Neuron (in vitro differentiated cells): ENCODE results near the gene CAND2.

ENCODE experiments used
- H2AFZ ChIP-seq: one replicate; pipeline ENCODE4 v1.6.1; 2013; ENCODE audit warnings: low read depth, mild to moderate bottlenecking, inconsistent platforms, low read length, moderate library complexity
- H3K27me3 ChIP-seq: one replicate; pipeline ENCODE4 v1.6.1; 2013; ENCODE audit warnings: low read length; ENCODE audit not compliant: insufficient read depth
- H3K36me3 ChIP-seq: one replicate; pipeline ENCODE4 v1.6.1; 2013; ENCODE audit warnings: low read length; ENCODE audit not compliant: insufficient read depth
- H3K4me1 ChIP-seq: one replicate; pipeline ENCODE4 v1.6.1; 2013; ENCODE audit warnings: low read length; ENCODE audit not compliant: insufficient read depth
- H3K4me3 ChIP-seq: 2 replicates; pipeline ENCODE4 v1.5.1; 2013; ENCODE audit warnings: mild to moderate bottlenecking, low read length, moderate library complexity
- H3K9me3 ChIP-seq: one replicate; pipeline ENCODE4 v1.6.1; 2013; ENCODE audit warnings: low read length

The CAND2 gene

DNA sequence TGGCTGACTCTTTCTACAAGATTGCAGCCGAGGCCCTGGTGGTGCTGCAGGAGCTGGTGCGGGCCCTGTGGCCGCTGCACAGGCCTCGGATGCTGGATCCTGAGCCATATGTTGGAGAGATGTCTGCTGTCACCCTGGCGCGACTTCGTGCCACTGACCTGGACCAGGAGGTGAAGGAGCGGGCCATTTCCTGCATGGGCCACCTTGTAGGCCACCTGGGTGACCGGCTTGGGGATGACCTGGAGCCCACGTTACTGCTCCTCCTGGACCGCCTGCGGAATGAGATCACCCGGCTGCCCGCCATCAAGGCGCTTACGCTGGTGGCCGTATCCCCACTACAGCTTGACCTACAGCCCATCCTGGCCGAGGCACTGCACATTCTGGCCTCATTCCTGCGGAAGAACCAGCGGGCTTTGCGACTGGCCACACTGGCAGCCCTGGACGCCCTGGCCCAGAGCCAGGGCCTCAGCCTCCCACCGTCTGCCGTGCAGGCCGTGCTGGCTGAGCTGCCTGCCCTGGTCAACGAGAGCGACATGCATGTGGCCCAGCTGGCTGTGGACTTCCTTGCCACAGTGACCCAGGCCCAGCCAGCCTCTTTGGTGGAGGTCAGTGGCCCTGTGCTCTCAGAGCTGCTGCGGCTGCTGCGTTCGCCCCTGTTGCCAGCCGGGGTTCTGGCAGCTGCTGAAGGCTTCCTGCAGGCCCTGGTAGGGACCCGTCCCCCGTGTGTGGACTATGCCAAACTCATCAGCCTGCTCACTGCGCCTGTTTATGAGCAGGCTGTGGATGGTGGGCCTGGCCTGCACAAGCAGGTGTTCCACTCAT, 20.3 kb downstream of the CAND2 start:
- Histone ChIP-seq H3K4me3 (no peak overlapping the region), H3K27me3 (no peaks in the 10 kb centered on the region), H3K9me3 (no peaks in the 10 kb centered on the region), H3K36me3 (peaks cover 19% of the 10 kb centered on the region), H2AFZ (no peak overlapping the region), H3K4me1 (no peaks in the 10 kb centered on the region)

DNA sequence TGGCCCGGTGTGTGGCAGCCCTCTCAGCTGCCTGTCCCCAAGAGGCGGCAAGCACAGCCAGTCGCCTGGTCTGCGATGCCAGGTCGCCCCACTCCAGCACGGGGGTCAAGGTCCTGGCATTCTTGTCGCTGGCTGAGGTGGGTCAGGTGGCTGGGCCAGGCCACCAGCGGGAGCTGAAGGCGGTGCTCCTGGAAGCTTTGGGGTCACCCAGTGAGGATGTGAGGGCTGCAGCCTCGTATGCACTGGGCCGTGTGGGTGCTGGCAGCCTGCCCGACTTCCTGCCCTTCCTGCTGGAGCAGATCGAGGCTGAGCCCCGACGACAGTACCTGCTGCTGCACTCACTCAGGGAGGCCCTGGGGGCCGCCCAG, 20.8 kb downstream of the CAND2 start:
- no peaks in the 10 kb centered on the region for H3K9me3 ChIP-seq
- H3K4me3 ChIP-seq: no peak overlapping the region
- H2AFZ ChIP-seq: no peak overlapping the region
- H3K4me1 ChIP-seq: no peaks in the 10 kb centered on the region
- no peaks in the 10 kb centered on the region for H3K27me3 ChIP-seq
- peaks cover 19% of the 10 kb centered on the region for H3K36me3 ChIP-seq

DNA sequence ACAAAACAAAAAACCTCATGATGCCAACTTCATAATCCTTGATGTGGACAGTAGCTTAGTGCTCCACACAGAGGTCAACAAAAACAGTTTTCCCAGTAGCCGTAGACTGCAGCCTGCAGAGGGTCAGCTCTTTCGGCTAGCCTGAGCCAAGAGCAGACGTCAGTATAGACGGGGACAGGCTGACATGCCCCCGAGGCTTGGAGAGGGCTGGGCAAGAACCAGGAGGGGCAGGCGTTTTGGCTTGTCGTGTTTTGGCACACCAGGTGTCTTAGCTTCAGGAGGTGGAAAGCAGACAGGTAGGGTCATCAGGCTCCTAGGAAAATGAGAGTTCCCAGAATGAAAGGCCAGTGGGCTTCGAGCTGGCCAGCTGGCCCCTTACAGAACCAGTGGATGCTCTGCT, 21.8 kb downstream of the CAND2 start:
- Histone ChIP-seq H3K4me3 (no peak overlapping the region), H3K9me3 (no peaks in the 10 kb centered on the region), H3K4me1 (no peaks in the 10 kb centered on the region), H3K36me3 (peaks cover 19% of the 10 kb centered on the region), H2AFZ (no peak overlapping the region), H3K27me3 (no peaks in the 10 kb centered on the region)

DNA sequence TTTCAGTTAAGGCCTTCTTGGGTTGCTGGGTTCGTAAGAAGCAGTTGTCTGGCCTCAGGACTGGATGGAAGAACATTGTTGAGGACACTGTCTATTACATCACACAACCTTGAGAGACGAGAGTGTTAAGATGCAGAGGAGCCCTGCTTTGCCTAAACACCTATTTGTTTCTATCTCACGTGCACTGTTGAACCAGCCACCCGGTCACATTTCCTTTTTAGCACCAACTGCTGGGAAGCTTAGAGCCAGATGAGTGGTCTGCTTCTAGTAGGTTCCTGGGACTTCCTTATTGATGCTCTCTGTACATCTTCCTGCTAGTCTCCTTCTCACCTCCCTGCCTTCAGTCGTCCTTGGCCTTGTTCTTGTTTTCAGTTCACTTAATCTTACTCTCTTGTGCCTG, 22.3 kb downstream of the CAND2 start:
- H3K4me3 ChIP-seq: no peak overlapping the region
- H2AFZ ChIP-seq: no peak overlapping the region
- no peaks in the 10 kb centered on the region for H3K4me1 ChIP-seq
- H3K36me3 ChIP-seq: peaks cover 19% of the 10 kb centered on the region
- H3K27me3 ChIP-seq: no peaks in the 10 kb centered on the region
- no peaks in the 10 kb centered on the region for H3K9me3 ChIP-seq

DNA sequence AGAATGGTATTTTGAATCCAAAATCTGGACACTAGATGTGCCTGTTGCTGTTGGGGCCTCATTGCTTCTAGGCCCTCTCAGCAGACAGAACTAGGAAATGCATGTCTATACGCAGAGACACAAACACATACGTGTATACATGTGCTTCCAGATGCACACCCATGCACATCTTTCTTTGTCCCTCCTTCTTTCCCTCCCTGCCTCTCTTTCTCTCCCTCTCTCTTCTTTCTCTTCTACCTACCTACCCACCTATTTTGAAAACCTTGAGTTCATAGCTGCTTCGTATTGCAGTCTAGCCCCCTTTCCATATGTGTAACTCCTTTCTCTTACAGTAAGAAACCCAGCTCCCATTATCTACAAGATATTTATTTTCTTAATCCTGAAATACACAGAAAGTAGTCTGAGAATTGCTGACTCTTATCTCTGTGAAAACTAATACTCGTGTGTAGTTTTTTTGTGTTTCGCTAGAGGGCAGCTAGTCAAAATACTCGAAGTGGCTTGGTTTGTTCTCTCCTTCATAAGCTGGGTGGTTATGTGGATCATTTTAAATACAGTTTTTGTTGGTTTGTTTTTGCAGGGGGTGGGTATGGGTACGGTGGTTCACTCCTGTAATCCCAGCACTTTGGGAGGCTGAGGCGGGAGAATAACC, 26.4 kb downstream of the CAND2 start:
- peaks cover 3% of the 10 kb centered on the region for H3K36me3 ChIP-seq
- no peaks in the 10 kb centered on the region for H3K9me3 ChIP-seq
- no peaks in the 10 kb centered on the region for H3K27me3 ChIP-seq
- no peaks in the 10 kb centered on the region for H3K4me1 ChIP-seq
- H2AFZ ChIP-seq: no peak overlapping the region
- no peak overlapping the region for H3K4me3 ChIP-seq

DNA sequence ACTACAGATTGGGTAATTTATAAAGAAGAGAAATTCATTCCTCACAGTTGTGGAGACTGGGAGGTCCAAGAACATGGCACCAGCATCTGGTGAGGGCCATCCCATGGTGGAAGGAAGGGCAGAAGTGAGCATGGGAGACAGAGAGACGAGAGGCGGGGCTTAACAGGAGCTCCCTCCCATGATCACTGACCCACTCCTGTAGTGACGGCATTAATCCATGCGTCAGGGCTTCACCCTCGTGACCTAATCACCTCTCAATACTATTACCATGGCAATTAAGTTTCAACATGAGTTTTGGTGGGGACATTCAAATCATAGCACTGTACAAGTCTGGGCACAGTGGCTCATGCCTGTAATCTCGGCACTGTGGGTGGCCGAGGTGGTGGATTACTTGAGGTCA, 27.8 kb downstream of the CAND2 start:
- H3K36me3 ChIP-seq: peaks cover 2% of the 10 kb centered on the region
- no peaks in the 10 kb centered on the region for H3K27me3 ChIP-seq
- H3K4me1 ChIP-seq: no peaks in the 10 kb centered on the region
- no peak overlapping the region for H3K4me3 ChIP-seq
- no peak overlapping the region for H2AFZ ChIP-seq
- no peaks in the 10 kb centered on the region for H3K9me3 ChIP-seq

DNA sequence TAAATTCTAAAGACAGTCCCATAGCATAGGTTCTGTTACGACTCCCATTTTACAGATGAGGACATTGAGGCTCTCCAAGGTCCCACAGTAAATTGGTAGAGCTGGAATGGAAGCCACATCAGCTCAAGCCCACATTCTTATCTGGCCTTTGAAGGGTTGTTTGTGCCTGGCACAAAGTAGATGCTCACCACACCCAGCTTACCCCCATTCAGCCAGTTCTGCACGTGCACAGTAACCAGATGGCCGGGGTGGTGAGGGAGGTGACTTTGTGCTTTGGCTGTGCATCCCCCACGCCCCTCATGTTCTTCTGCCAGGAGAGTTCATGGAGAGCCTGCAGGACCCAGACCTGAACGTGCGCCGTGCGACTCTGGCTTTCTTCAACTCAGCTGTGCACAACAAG, 28.7 kb downstream of the CAND2 start:
- peaks cover 4% of the 10 kb centered on the region for H3K36me3 ChIP-seq
- H3K4me1 ChIP-seq: no peaks in the 10 kb centered on the region

DNA sequence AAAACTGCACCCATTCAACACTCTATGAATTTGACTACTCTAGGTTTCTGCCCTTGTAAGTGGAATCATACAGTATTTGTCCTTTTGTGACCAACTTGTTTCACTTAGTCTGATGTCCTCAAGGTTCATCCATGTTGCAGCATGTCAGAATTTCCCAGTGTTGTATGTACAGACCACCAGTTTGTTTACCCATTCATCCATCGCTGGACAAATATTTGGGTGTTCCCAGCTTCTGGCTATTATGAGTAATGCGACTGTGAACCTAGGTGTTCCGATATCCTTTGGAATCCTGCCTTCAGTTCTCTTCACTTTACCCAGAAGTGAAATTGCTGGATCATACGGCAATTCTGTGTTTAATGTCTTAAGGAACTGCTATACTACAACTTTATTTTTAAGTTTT, 32.3 kb downstream of the CAND2 start:
- Histone ChIP-seq H2AFZ (no peak overlapping the region), H3K4me1 (no peaks in the 10 kb centered on the region), H3K4me3 (no peak overlapping the region), H3K9me3 (no peaks in the 10 kb centered on the region), H3K36me3 (peaks cover 29% of the 10 kb centered on the region), H3K27me3 (no peaks in the 10 kb centered on the region)

More for the DNA sequence above, 28.7 kb downstream of the CAND2 start:
- Histone ChIP-seq H3K27me3 (no peaks in the 10 kb centered on the region), H3K9me3 (no peaks in the 10 kb centered on the region), H2AFZ (no peak overlapping the region), H3K4me3 (no peak overlapping the region)

DNA sequence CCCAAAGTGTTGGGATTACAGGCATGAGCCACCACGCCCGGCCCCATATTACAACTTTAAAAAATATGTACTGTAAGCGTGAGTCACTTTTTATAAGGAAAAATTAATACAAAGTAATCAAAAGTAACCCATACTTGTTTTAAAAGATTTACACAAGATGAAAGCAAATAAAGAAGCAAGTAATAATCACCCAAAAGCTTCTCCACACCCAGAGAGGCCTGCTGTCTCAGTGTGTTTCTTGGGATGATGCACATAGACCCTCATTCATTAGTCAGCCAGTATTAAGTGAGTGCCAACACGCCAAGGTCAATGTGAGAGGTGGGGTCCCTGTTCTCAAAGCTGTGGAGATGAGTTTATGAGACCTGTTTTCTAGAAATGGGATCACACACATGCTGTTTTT, 32.9 kb downstream of the CAND2 start:
- no peaks in the 10 kb centered on the region for H3K4me1 ChIP-seq
- H3K4me3 ChIP-seq: no peak overlapping the region
- no peaks in the 10 kb centered on the region for H3K27me3 ChIP-seq
- no peaks in the 10 kb centered on the region for H3K9me3 ChIP-seq
- no peak overlapping the region for H2AFZ ChIP-seq
- peaks cover 36% of the 10 kb centered on the region for H3K36me3 ChIP-seq

DNA sequence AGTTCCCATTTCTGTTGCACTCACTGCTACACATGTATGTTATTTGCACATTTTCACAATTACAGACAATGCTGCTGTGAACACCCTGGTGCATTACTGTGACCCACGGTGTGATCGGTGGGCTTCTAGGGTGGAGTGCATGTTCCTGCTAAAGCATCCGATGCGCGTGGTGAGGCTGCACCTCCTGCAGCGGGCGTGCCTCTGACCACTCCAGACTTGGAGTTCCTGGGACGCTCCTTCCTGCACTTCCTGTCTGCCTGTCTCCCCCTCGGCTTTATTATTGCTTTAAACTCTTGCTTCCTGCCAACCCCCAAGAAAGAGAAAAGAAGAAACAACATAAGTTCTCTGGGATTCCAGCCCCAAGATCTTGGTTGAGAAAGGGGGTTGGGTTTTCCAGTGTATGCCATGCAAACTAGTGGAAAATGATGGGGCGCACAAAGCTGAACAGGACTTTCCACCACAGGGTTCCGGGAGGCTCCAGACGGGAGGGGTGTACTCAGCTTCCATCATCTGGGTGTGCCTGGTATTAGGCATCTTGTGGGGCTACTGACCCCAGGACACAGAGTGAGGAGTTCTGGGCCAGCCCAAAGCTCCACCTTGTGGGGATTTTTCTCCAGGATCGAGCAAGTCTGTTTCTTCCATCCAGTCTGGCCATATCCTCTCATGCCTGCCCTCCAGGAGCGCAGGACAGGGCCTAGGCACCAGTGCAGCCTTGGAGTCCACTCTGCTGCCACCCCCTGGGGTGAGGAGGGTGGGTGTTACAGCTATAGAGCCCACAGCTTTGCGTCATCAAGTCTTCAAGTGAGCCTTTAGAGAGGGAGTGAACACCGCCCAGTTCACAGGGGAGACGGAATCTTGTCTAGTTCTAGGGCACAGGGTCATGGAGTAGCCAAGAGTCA, 33.7 kb downstream of the CAND2 start:
- H3K4me3 ChIP-seq: no peak overlapping the region
- H3K9me3 ChIP-seq: no peaks in the 10 kb centered on the region
- no peaks in the 10 kb centered on the region for H3K4me1 ChIP-seq
- no peak overlapping the region for H2AFZ ChIP-seq
- H3K36me3 ChIP-seq: peaks cover 43% of the 10 kb centered on the region
- no peaks in the 10 kb centered on the region for H3K27me3 ChIP-seq

DNA sequence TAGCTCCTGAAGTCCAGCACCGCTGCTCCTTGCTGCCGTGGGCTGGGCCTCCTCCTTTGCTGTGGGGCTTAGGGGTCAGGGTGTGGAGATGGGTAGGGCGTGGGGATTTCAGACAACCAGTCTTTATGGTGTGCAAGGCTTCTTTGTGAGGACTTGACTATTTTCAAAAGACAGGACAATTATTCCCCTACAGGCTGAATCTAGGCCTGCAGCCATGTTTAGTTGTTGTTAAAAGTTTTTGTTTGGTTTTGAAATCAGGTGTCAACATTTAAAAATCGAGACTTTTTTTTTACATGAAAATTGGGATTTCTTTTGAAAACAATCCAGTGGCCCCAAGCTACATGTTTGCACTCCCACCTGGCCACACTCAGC, 34.3 kb downstream of the CAND2 start:
- no peaks in the 10 kb centered on the region for H3K4me1 ChIP-seq
- H2AFZ ChIP-seq: no peak overlapping the region
- H3K36me3 ChIP-seq: peaks cover 48% of the 10 kb centered on the region
- H3K9me3 ChIP-seq: no peaks in the 10 kb centered on the region
- H3K27me3 ChIP-seq: no peaks in the 10 kb centered on the region
- no peak overlapping the region for H3K4me3 ChIP-seq

DNA sequence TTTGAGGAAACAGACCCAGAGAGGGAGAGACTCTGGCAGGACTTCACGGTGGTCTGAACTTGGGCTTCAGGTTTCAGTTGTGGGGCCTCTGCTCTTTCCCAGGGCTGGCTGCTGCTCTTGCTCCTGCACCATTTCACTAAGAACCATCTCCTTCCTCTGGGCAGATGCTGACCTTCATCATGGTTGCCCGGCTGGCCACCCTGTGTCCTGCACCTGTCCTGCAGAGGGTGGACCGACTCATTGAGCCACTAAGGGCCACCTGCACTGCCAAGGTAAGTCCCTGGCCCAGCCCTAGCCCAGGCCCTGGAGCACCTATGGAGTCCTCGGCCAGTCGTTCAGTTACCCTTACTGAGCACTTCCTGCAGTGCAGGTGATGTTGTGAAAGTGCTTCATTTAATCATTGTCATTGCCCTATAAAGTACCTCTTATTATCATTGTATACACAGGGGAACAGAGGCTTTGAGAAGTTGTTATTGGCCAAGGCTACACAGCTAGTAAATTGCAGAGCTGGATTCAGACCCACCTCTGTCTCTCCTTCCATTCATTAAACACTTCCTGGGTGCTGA, 34.9 kb downstream of the CAND2 start:
- H3K27me3 ChIP-seq: no peaks in the 10 kb centered on the region
- no peaks in the 10 kb centered on the region for H3K4me1 ChIP-seq
- H3K9me3 ChIP-seq: no peaks in the 10 kb centered on the region
- no peak overlapping the region for H2AFZ ChIP-seq
- H3K4me3 ChIP-seq: no peak overlapping the region
- H3K36me3 ChIP-seq: peaks cover 53% of the 10 kb centered on the region
